Activated naive CD4-positive, alpha-beta T cell treated with anti-CD3 and anti-CD28 coated beads, Interleukin-2, amount 50 U/mL, for 16 hours (primary cell): ENCODE data around the gene CGB5.
"Not testable (repeated sequence)": the region's sequence is repeated elsewhere in the genome, so short reads cannot be mapped to it uniquely, and the experiment has no call there.

Experiments used
- DNase-seq: peaks from one replicate; pipeline ENCODE4 v3.0.0-alpha.2; 2020

The CGB5 gene

DNA sequence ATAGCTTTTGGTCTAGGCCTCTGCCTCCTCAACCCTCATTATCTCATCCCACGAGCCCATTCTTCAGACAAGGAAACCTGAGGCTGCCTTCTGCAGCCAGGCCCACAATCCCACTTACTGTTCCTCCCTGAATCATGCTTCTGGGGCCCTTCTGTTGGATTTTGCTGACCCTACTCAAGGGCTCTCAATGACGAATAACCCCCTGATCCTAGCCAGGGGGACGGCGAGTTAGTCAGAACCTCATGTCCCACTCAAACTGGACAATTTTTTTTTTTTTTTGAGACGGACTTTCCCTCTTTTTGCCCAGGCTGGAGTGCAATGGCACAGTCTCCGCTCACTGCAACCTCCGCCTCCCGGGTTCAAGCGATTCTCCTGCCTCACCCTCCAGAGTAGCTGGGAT is 21.5 kb upstream of the CGB5 start:
- no peak for DNase-seq

DNA sequence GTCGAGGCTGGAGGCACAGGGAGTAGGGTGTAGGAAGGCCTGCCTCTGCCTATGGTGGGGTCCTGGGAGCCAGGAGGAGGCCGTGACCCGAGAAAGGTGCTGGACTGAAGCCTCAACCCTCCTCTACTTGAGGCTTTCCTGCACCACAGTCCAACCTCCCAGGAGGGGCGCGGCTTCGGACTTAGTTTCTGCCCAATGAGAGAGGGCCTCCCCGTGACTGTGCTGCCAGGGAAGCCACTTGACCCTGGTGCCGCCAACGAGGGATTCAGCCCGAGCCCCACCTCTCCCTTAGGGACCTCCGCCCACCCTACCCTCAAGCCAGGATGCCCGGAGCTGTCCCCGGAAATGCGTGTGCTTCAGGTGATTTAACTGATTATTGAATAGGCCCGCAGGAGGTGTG is 19.4 kb upstream of the CGB5 start, which contains the start of gene CGB3:
Gene CGB3, minus strand, starts transcription at position 101 of the 400 bp plus-strand sequence. CDS start 362 bp downstream, outside the sequence.
- DNase-seq: not testable (repeated sequence)

DNA sequence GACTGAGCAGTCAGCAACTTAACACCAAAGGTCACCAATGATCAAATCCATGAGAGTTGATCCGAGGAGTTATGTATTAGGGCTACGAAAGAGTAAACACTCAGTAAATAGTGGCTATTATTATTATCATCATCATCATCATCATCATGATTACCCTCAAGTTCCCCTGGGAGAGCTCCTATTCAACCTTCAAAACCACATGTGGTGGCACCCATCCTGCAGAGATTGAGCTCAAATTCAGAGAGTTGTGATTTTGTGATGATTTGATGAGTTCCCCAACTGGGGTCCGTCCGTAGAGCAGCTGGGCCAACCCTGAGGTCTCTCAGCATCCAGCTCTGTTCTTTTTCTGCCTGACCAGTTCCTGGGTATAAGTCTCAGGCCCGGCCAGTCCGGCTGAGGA is 18.6 kb upstream of the CGB5 start:
- not testable (repeated sequence) for DNase-seq

DNA sequence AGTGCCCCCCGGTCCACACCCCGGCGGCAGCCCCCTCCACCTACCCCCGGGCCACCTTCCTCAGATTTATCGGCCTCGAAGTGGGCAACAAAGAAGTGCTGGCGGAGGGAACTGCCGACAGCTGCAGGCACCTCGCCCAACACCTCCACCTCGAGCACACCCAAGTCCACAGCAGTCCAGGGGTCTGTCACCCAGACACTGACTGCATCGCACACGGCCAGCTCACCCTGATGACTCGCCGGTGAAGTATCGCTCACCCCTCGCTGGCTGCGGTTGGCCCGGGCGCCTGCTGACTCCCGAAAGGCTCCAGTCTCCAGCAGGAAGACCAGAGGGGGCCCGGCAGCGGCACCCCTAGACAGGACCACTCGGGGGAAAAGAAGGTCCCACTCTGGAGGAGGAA is 18.0 kb upstream of the CGB5 start:
- DNase-seq: not testable (repeated sequence)

DNA sequence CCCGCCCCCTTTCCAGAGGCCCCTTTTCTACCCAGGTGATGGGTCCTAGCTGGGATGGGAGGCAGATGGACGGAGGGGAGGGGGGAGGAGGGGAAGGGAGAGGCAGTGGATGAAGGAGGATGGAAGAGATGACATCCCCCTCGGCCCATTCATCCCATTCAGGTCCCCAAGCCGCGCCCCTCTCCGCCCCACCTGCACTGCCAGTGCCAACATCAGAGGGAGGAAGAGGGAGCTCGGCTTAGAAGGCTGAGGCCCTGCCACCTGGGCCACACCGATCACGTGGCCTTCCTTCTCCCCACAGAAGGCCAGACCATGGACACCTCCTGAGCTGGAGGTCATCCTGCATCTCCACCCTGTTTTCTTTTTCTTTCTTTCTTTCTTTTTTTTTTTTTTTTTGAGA is 15.0 kb upstream of the CGB5 start:
- not testable (repeated sequence) for DNase-seq

DNA sequence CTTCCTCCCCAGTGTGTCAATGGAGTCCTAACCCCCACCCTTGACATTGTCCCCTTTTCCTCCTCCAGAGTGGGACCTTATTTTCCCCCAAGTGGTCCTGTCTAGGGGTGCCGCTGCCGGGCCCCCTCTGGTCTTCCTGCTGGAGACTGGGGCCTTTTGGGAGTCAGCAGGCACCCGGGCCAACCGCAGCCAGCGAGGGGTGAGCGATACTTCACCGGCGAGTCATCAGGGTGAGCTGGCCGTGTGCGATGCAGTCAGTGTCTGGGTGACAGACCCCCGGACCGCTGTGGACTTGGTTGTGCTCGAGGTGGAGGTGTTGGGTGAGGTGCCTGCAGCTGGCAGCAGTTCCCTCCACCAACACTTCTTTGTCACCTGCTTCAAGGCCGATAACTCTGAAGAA is 13.9 kb upstream of the CGB5 start:
- not testable (repeated sequence) for DNase-seq

DNA sequence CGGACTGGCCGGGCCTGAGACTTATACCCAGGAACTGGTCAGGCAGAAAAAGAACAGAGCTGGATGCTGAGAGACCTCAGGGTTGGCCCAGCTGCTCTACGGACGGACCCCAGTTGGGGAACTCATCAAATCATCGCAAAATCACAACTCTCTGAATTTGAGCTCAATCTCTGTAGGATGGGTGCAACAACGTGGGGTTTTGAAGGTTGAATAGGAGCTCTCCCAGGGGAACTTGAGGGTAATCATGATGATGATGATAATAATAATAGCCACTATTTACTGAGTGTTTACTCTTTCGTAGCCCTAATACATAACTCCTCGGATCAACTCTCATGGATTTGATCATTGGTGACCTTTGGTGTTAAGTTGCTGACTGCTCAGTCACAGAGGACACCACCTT is 13.3 kb upstream of the CGB5 start:
- not testable (repeated sequence) for DNase-seq

DNA sequence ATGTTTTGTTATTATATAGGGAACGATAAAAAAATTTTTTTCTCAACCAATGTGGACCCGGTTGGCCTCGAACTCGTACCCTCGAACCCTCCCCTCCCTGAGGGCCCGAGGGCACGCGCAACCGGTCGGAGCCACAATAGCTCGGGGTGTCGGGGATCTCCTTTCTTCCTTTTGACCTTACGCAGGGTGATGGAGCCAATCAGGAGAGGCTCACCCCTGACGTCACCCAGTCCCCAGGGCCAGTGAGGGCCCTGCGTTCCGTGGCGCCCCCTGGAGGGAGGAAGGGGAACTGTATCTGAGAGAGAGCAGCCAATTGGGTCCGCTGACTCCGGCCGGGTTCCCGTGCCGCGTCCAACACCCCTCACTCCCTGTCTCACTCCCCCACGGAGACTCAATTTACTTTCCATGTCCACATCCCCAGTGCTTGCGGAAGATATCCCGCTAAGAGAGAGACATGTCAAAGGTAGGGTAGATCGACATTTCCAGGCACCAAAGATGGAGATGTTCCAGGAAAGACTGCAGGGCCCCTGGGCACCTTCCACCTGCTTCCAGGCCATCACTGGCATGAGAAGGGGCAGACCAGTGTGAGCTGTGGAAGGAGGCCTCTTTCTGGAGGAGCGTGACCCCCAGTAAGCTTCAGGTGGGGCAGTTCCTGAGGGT is 11.9 kb upstream of the CGB5 start, which contains the start of gene CGB2:
Gene CGB2, plus strand, starts transcription at position 249 of the 660 bp plus-strand sequence. Its CDS starts 206 bp downstream, at position 455.
- peak; percentile 52 for DNase-seq

DNA sequence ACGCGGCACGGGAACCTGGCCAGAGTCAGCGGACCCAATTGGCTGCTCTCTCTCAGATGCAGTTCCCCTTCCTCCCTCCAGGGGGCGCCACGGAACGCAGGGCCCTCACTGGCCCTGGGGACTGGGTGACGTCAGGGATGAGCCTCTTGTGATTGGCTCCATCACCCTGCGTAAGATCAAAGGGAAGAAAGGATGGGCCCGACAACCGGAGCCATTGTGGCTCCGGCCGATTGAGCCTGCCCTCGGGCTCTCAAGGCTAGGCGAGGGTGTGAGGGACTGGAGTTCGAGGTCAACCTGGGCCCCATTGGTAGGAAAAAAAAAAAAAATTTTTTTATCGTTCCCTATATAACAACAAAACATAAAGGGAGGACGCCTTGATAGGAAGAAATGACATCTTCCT is 6.8 kb upstream of the CGB5 start, which contains the start of gene CGB1:
Gene CGB1, minus strand, starts transcription at position 81 of the 400 bp plus-strand sequence. CDS start 184 bp downstream, outside the sequence.
- peak; percentile 45 for DNase-seq

DNA sequence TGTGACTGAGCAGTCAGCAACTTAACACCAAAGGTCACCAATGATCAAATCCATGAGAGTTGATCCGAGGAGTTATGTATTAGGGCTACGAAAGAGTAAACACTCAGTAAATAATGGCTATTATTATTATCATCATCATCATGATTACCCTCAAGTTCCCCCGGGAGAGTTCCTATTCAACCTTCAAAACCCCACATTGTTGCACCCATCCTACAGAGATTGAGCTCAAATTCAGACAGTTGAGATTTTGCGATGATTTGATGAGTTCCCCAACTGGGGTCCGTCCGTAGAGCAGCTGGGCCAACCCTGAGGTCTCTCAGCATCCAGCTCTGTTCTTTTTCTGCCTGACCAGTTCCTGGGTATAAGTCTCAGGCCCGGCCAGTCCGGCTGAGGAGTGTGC is 5.5 kb upstream of the CGB5 start:
- DNase-seq: not testable (repeated sequence)

DNA sequence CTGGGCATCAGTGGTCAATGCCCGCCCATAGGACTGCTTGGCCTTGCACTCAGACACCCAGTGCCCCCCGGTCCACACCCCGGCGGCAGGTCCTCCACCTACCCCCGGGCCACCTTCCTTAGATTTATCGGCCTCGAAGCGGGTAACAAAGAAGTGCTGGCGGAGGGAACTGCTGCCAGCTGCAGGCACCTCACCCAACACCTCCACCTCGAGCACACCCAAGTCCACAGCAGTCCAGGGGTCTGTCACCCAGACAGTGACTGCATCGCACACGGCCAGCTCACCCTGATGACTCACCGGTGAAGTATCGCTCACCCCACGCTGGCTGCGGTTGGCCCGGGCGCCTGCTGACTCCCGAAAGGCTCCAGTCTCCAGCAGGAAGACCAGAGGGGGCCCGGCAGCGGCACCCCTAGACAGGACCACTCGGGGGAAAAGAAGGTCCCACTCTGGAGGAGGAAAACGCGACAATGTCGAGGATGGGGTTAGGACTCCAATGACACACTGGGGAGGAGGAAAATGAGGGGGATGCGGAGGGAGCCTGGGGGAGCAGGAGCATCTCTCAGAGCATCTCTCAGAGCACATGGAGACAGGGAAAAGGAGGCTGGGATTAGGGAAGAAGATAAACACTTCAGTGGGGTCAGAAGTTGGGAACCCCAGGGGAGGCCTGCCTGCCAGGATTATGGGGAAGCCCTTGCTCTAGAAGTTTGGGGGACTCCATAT is 4.9 kb upstream of the CGB5 start:
- not testable (repeated sequence) for DNase-seq

DNA sequence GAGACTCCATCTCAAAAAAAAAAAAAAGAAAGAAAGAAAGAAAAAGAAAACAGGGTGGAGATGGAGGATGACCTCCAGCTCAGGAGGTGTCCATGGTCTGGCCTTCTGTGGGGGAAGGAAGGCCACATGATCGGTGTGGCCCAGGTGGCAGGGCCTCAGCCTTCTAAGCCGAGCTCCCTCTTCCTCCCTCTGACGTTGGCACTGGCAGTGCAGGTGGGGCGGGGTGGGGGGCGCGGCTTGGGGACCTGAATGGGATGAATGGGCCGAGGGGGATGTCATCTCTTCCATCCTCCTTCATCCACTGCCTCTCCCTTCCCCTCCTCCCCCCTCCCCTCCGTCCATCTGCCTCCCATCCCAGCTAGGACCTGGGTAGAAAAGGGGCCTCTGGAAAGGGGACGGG is 3.9 kb upstream of the CGB5 start:
- DNase-seq: not testable (repeated sequence)

DNA sequence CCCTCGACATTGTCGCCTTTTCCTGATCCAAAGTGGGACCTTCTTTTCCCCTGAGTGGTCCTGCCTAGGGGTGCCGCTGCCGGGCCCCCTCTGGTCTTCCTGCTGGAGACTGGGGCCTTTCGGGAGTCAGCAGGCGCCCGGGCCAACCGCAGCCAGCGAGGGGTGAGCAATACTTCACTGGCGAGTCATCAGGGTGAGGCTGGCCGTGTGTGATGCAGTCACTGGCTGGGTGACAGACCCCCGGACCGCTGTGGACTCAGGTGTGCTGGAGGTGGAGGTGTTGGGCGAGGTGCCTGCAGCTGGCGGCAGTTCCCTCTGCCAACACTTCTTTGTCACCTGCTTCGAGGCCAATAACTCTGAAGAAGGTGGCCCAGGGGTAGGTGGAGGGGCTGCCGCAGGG is 1.5 kb upstream of the CGB5 start:
- DNase-seq: no peak

DNA sequence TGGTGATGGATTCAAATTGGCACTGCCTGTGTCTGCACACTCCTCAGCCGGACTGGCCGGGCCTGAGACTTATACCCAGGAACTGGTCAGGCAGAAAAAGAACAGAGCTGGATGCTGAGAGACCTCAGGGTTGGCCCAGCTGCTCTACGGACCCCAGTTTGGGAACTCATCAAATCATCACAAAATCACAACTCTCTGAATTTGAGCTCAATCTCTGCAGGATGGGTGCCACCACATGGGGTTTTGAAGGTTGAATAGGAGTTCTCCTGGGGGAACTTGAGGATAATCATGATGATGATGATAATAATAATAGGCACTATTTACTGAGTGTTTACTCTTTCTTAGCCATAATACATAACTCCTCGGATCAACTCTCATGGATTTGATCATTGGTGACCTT is 982 bp upstream of the CGB5 start:
- DNase-seq: not testable (repeated sequence)

DNA sequence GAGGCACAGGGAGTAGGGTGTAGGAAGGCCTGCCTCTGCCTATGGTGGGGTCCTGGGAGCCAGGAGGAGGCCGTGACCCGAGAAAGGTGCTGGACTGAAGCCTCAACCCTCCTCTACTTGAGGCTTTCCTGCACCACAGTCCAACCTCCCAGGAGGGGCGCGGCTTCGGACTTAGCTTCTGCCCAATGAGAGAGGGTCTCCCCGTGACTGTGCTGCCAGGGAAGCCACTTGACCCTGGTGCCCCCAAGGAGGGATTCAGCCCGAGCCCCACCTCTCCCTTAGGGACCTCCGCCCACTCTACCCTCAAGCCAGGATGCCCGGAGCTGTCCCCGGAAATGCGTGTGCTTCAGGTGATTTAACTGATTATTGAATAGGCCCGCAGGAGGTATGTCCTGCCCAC is 5.4 kb downstream of the CGB5 start, which contains the start of gene CGB8:
Gene CGB8, minus strand, starts transcription at position 101 of the 400 bp plus-strand sequence. CDS start 372 bp downstream, outside the sequence.
- not testable (repeated sequence) for DNase-seq

DNA sequence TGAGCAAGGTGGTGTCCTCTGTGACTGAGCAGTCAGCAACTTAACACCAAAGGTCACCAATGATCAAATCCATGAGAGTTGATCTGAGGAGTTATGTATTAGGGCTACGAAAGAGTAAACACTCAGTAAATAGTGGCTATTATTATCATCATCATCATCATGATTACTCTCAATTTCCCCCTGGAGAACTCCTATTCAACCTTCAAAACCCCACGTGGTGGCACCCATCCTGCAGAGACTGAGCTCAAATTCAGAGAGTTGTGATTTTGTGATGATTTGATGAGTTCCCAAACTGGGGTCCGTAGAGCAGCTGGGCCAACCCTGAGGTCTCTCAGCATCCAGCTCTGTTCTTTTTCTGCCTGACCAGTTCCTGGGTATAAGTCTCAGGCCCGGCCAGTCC is 6.2 kb downstream of the CGB5 start:
- not testable (repeated sequence) for DNase-seq

DNA sequence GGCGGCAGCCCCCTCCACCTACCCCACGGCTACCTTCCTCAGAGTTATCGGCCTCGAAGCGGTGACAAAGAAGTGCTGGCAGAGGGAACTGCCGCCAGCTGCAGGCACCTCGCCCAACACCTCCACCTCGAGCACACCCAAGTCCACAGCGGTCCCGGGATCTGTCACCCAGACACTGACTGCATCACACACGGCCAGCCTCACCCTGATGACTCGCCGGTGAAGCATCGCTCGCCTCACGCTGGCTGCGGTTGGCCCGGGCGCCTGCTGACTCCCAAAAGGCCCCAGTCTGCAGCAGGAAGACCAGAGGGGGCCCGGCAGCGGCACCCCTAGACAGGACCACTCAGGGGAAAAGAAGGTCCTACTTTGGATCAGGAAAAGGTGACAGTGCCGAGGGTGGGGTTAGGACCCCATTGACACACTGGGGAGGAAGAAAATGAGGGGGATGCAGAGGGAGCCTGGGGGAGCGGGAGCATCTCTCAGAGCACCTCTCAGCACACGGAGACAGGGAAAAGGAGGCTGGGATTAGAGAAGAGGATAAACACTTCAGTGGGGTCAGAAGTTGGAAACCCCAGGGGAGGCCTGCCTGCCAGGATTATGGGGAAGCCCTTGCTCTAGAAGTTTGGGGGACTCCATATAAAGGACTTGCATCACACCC is 6.9 kb downstream of the CGB5 start:
- DNase-seq: not testable (repeated sequence)

DNA sequence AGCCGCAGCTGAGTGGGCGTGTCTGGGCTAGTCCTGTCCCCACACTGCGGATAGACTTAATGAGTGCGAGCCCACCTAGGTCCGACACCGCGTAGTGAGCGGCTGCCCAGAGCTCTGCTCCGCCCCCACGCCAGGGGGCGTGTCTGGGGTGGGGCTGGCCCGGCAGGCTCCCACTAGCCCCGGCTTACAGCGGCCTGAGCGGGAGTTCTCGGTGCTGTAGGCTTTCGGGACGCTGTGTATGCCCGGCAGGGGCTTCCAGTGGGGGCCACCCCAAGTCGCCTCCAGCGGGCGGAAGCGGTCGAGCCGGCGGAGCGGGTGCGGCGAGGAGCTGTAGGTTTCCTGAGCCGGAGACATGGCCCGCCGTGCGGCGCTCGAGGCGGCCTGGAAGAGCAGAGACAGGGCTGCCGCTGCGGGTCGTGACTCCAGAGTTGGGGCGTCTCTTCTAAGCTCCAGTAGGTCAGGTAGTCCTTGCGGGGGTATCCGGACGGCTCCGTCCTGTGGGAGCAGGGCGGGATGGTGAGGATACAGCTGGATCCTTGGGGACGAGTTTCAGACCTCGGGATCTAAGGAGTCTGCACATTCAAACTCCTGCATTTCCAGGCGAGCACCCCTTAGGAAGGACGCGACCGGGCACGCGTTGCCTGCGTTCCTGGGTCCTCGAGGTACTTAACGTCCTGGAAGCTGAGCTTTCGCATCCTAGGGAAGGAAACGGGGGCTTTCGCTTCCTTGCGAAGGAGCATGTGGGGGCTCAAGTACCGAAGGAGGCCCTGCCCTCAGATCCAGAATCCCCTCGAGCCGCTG is 12.7 kb downstream of the CGB5 start:
- DNase-seq: peak; percentile 56

DNA sequence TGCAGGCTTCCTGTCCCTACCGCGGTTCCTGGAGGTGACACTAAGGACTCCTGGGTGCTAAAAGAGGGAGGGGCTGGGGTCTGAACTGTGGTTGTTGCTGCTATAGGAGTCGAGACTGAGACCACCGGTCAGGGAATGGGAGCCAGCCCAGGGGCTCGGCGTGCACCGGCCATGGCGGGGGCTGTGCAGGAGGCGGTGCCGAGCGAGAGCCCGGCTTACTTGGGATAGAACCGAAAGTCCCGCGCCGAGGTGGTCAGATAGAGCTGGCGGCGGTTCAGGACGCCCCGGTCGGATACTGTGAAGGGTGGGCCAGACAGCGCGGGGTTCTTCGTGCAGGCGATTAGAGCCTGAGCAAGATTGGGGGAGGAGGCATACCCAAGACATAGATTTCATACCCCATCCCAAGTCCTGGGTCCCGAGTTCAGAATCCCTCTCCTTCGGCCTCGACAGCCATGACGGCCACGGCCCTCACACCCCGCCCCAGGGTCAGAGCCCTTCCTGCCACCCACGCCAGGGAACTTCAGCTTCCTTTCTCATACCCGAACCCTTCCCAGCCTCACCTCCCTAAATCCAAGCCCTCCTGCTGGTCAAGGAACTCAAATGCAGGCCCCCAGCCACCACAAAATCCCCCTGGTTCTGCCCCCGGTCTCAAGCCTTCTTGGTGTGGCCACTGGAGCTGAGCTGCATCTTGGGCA is 13.4 kb downstream of the CGB5 start:
- not testable (repeated sequence) for DNase-seq

DNA sequence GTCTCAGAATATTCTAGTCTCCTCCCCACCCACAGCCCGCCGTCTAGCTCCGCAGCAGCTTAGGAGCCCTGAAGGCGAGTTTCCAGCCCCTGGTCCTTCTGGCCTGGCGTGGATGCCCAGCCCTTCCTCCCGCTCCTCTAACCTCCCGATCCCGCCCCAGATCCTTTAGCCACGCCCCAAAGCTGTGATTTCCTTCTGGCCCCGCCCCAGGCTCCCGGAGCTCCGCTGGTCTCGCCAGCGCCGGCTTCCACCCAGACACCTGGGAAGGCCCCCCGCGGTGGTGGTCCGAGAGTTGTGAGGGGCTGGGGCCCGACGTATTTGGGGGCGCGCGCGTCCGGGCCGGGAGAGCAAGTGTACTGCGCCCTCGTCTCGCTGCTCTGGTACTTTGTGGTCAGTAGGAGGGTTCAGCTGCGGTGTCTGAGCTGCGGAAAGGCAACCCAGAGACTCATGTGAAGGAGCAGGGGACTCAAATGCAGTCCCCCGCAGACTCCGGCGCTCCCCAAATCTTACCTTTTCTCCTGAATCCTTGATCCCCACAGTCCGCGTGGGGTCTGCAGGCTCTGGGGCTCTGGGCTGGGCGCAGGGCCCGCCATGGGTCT is 14.1 kb downstream of the CGB5 start, which contains the start of gene CGB7:
Gene CGB7, minus strand, starts transcription at position 114 of the 599 bp plus-strand sequence. CDS start 2,374 bp downstream, outside the sequence.
- peak; percentile 36 for DNase-seq

DNA sequence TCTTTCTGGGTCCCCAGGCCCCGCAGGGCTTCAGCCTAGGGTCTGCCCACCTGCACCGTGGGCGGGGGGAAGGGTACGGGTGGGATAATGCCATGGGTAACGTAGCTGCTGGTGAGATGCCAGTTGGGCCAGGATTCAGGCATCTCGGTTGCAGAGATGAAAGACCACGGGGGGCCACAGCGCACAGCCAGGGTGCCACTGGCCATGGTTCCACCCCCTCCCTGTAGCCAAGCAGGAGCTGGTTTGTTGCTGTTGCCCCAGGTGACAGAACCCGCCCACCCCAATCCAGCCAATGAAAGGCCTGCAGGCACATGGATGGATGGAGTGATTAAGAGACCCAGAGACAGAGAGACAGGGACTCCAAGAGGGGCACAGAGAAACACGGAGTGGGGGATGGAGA is 14.9 kb downstream of the CGB5 start:
- peak; percentile 44 for DNase-seq
